ENCODE measurements around the gene CLEC16A.

CLEC16A gene

DNA sequence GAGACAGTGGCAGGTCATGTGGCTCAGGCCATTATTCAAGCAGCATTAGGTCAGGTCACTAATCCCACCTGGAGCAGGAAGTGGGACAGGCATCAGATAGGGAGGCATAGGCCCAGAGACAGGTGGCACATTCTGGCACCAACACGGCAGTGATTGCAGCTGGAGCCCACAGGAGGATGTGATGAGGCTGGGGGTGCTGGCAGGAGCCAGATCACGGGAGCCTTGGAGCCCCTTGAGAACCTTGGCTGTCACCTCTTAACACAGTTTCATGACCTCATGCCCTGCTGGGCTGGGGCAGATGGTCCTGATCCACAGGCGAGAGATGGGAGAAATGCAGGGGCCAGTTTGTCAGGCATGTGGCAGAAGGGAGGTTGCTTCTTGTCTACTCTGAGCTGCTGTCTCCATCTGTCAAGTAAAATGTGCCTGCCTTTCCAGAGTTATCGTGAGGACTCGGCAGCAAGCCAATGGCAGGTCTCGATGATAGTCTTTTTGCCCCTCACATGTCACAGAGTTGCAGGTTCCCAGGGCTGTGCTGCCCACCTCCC, 109.6 kb downstream of the CLEC16A start:
- TF ChIP-seq, protein P1, sequence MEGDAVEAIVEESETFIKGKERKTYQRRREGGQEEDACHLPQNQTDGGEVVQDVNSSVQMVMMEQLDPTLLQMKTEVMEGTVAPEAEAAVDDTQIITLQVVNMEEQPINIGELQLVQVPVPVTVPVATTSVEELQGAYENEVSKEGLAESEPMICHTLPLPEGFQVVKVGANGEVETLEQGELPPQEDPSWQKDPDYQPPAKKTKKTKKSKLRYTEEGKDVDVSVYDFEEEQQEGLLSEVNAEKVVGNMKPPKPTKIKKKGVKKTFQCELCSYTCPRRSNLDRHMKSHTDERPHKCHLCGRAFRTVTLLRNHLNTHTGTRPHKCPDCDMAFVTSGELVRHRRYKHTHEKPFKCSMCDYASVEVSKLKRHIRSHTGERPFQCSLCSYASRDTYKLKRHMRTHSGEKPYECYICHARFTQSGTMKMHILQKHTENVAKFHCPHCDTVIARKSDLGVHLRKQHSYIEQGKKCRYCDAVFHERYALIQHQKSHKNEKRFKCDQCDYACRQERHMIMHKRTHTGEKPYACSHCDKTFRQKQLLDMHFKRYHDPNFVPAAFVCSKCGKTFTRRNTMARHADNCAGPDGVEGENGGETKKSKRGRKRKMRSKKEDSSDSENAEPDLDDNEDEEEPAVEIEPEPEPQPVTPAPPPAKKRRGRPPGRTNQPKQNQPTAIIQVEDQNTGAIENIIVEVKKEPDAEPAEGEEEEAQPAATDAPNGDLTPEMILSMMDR (conservative IDR thresholded peaks at IDR 0.05; ENCODE audit: low read depth, low read length), result no peak
- H3K4me3 ChIP-seq (ENCODE audit: low read depth, low read length), result no peak overlapping the region
- DNase-seq (ENCODE audit: low read depth), result no peak

DNA sequence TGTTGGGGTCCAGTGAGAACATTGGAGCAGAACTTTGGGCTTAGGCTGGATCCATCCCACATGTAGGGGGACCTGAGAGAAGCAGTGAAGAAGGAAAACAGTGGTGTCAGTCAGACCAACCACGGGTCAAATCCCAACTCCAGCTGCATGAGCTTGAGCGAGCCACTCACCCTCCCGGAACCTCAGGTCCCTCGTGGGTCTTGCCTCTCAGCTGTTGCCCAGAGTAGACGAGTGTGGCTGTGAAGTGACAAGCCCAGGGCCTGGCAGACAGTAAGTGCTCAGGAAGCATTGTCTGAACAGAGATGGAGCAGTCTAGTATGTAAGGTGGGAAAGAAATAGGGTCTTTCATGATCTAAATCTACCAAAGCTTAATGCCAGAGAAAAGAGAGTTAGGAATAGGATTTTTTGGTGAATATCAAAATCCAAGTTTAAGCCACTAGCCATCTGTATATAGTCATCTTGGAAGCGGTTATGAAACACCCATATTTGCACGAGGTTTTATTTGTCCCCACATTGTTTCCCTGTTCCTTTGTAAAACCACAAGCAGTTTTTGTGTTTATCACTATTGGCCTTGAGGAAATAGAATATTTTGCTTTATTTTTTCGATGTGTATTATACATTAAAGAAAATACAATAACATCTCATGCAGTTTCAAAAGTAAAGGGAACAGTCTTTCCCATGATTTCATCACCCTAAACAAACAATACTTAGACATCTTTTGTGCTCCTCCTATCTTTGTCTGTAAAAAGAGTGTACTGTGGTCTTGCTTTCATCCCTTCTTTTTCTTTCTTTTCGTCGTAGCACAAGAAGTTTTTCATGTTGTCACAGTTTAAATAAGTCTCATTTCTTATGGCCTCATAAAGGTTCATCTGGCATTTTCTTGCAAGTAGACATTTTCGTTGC, 112.0 kb downstream of the CLEC16A start:
- TF ChIP-seq, protein P1 (conservative IDR thresholded peaks at IDR 0.05; ENCODE audit: low read depth, low read length), result no peak
- no peak overlapping the region for H3K4me3 ChIP-seq (ENCODE audit: low read depth, low read length)
- DNase-seq (ENCODE audit: low read depth), result peak; percentile 63

DNA sequence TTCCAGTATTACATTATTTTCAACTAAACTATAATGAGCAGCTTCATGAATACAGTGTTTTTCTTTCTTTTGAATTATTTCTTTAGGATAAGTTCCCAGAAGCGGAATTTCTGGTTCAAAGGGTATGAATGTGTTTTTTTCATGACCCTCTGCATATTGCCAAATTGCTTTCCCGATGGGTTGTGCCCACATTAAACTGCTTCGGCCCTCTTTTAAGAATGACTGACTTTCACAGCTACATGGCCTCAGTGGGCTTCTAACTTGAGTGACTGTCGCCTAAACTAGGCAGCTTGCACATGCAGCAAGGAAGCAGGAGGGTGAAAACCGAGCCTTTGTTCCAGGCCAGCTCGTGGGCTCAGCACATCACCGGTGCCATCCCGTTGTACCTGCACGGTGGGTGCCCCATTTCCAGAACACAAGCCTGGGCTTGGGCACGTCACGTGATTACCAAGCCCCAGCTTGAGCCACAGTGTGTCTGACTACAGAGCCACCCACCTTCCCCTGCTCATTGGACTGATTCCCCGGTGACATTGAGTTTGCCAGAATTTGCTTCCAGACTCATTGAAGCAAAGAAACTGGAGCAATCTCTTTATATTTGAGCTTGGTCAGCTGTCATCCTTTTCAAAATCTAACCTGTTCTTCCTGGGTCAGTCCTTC, 112.8 kb downstream of the CLEC16A start:
- peak; percentile 22 for DNase-seq (ENCODE audit: low read depth)
- TF ChIP-seq, protein P1 (conservative IDR thresholded peaks at IDR 0.05; ENCODE audit: low read depth, low read length), result no peak
- H3K4me3 ChIP-seq (ENCODE audit: low read depth, low read length), result no peak overlapping the region

DNA sequence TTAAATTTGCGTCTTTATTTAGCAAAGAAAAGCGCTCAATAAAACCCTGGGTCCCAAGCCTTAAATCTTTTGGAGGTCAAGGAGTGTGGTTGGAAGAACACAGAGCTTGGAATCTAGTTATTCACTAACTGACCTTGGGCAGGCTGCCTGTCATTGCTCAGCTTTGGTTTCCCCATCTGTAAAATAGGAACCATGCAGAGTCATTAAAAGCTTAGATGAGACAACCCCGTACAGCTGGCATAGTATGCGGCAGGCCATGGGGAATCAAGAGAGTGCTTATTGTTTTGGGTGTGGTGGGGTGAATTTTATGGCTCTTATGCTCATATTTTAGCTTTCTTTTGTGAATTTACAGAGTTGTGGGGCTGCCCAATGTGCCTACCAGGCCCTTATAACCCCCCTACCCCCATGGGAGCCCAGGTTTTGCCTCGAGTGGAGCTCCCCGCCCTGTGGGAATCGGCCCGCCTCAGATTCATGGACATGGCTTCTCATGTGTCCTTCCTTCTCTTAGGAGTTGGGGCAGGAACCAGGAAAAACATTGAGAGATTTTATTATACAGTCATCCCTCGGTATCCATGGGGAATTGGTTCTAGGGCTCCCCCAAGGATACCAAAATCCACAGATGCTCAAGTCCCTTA, 113.5 kb downstream of the CLEC16A start:
- TF ChIP-seq, protein P1 (conservative IDR thresholded peaks at IDR 0.05; ENCODE audit: low read depth, low read length), result no peak

DNA sequence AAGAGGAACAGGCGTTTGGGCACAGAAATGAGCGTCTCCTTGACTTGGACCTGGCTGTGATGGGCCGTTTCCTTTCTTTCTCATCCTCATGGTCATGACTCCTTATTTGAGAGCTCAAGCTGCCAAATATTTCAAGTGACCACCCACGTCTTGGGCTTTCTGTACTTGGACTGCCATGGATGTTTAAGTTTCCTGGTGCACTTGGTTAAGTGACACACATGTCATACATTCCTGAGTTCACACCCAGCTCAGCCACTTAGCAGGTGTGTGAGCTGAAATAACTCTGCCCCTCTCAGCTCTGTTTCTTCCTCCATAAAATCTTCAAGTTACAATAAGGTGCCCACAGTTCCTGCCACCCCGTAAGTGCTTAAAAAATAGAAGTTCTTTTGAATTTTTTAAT, 114.5 kb downstream of the CLEC16A start:
- H3K4me3 ChIP-seq (ENCODE audit: low read depth, low read length), result no peak overlapping the region
- TF ChIP-seq, protein P1 (conservative IDR thresholded peaks at IDR 0.05; ENCODE audit: low read depth, low read length), result no peak
- no peak for DNase-seq (ENCODE audit: low read depth)

More for the DNA sequence above, 113.5 kb downstream of the CLEC16A start:
- no peak for DNase-seq (ENCODE audit: low read depth)
- no peak overlapping the region for H3K4me3 ChIP-seq (ENCODE audit: low read depth, low read length)

DNA sequence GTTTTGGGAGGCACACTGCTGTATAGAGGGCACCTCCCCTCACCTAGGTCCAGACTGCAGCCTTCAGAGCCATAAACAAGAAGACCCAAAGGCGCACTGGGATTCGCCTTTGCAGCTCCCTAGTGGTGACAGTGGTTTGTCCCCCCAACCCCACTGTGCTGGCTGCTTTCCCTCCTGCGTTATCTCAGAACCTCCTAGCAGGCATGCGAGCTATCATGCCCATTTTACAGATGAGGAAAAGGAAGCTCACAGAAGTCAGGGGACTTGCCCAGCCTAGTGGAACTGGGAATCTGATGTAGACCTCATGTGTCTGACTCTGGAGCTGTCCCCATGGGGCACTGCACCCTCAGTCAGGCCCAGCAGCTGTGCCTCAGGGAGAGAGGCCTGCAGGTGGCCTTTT, 115.2 kb downstream of the CLEC16A start:
- no peak overlapping the region for H3K4me3 ChIP-seq (ENCODE audit: low read depth, low read length)
- no peak for DNase-seq (ENCODE audit: low read depth)
- TF ChIP-seq, protein P1 (conservative IDR thresholded peaks at IDR 0.05; ENCODE audit: low read depth, low read length), result no peak
